Liver (tissue), 9 donors: Measurements from ENCODE around the gene HSPA12A. TPM values are rescaled to one million over a fixed set of nuclear protein-coding genes. Genes with fewer than 3 reads are reported as not detected.

Experiments
- DNase-seq: peaks from one replicate; pipeline ENCODE4 v3.0.0-alpha.2; 2017; ENCODE audit warnings: low spot score
- H3K27ac ChIP-seq, 2 donors: one replicate each; pipeline ENCODE4 v1.7.0; 2013; ENCODE audit warnings: inconsistent platforms in 2 of 2, low read length in 2 of 2, control low read depth in 1 of 2, low read depth in 1 of 2, mild to moderate bottlenecking in 1 of 2
- H3K27me3 ChIP-seq, 4 donors: one replicate each; pipeline versions ENCODE4 v1.6.1 to v1.7.0; 2013; ENCODE audit warnings: low read length in 3 of 4, inconsistent platforms in 1 of 4, mild to moderate bottlenecking in 1 of 4, moderate library complexity in 1 of 4; ENCODE audit not compliant: control insufficient read depth in 4 of 4, insufficient read depth in 4 of 4
- H3K36me3 ChIP-seq, 4 donors: one replicate each; pipeline versions ENCODE4 v1.6.1 to v1.7.0; 2013; ENCODE audit warnings: low read length in 3 of 4, mild to moderate bottlenecking in 3 of 4, low read depth in 1 of 4, moderate library complexity in 1 of 4; ENCODE audit not compliant: control insufficient read depth in 4 of 4, insufficient read depth in 3 of 4
- H3K4me1 ChIP-seq, 4 donors: one replicate each; pipeline versions ENCODE4 v1.6.1 to v1.7.0; 2013; ENCODE audit warnings: low read length in 3 of 4, mild to moderate bottlenecking in 3 of 4, moderate library complexity in 1 of 4; ENCODE audit not compliant: control insufficient read depth in 4 of 4, insufficient read depth in 4 of 4
- H3K4me3 ChIP-seq, 3 donors: one replicate each; pipeline versions ENCODE4 v1.6.1 to v1.7.0; 2013; ENCODE audit warnings: low read length in 3 of 3, control low read depth in 1 of 3, low read depth in 1 of 3, mild to moderate bottlenecking in 1 of 3
- H3K9ac ChIP-seq, 2 donors: one replicate each; pipeline ENCODE4 v1.7.0; 2013; ENCODE audit warnings: low read length in 2 of 2, mild to moderate bottlenecking in 2 of 2, moderate library complexity in 2 of 2, control low read depth in 1 of 2, low read depth in 1 of 2
- H3K9me3 ChIP-seq, 4 donors: one replicate each; pipeline versions ENCODE4 v1.6.1 to v1.7.0; 2013; ENCODE audit warnings: low read length in 3 of 4; ENCODE audit not compliant: control insufficient read depth in 4 of 4
- ATF3 ChIP-seq: IDR thresholded peaks from 2 replicates; pipeline ENCODE4 v1.6.1; 2016; ENCODE audit warnings: antibody characterized with exemption
- CTCF ChIP-seq: fragments of 150-350 bp; IDR thresholded peaks from 2 replicates; pipeline ENCODE4 v1.5.1; 2017; ENCODE audit warnings: improper control_type of control experiment, low read depth, low read length; ENCODE audit not compliant: missing input control
- EGR1 ChIP-seq, 2 donors: IDR thresholded peaks; 2 replicates each; pipeline ENCODE4 v1.6.1; 2016 to 2018; ENCODE audit warnings: antibody characterized with exemption in 2 of 2, low read depth in 2 of 2
- FOXA1 ChIP-seq: IDR thresholded peaks from 2 replicates; pipeline ENCODE4 v1.6.1; 2016; ENCODE audit warnings: antibody characterized with exemption
- FOXA2 ChIP-seq: IDR thresholded peaks from 2 replicates; pipeline ENCODE4 v1.6.1; 2016; ENCODE audit warnings: antibody characterized with exemption
- GABPA ChIP-seq, 2 donors: IDR thresholded peaks in 1 of 2; conservative IDR thresholded peaks in 1 of 2; 2 replicates each; pipeline ENCODE4 v1.6.1; 2016; ENCODE audit warnings: antibody characterized with exemption in 2 of 2, mild to moderate bottlenecking in 1 of 2, moderate library complexity in 1 of 2
- HNF4A ChIP-seq, 2 donors: conservative IDR thresholded peaks; 2 replicates each; pipeline ENCODE4 v1.6.1; 2016; ENCODE audit warnings: antibody characterized with exemption in 2 of 2, mild to moderate bottlenecking in 2 of 2
- HNF4G ChIP-seq: IDR thresholded peaks from 2 replicates; pipeline ENCODE4 v1.6.1; 2016; ENCODE audit warnings: antibody characterized with exemption
- JUND ChIP-seq, 2 donors: IDR thresholded peaks; 2 replicates each; pipeline ENCODE4 v1.6.1; 2016; ENCODE audit warnings: antibody characterized with exemption in 2 of 2
- MAX ChIP-seq: IDR thresholded peaks from 2 replicates; pipeline ENCODE4 v1.6.1; 2016; ENCODE audit warnings: antibody characterized with exemption
- NR2F2 ChIP-seq: IDR thresholded peaks from 2 replicates; pipeline ENCODE4 v1.6.1; 2016; ENCODE audit warnings: antibody characterized with exemption
- RAD21 ChIP-seq, 2 donors: IDR thresholded peaks; 2 replicates each; pipeline ENCODE4 v1.6.1; 2016; ENCODE audit warnings: antibody characterized with exemption in 2 of 2, mild to moderate bottlenecking in 2 of 2
- REST ChIP-seq: IDR thresholded peaks from 2 replicates; pipeline ENCODE4 v1.6.1; 2016; ENCODE audit warnings: antibody characterized with exemption, mild to moderate bottlenecking
- RXRA ChIP-seq, 2 donors: IDR thresholded peaks; 2 replicates each; pipeline ENCODE4 v1.6.1; 2017 to 2018; ENCODE audit warnings: antibody characterized with exemption in 2 of 2, mild to moderate bottlenecking in 1 of 2
- SP1 ChIP-seq: IDR thresholded peaks from 2 replicates; pipeline ENCODE4 v1.6.1; 2018; ENCODE audit warnings: antibody characterized with exemption, mild to moderate bottlenecking
- TAF1 ChIP-seq: conservative IDR thresholded peaks from 2 replicates; pipeline ENCODE4 v1.6.1; 2016; ENCODE audit warnings: antibody characterized with exemption, mild to moderate bottlenecking
- YY1 ChIP-seq: IDR thresholded peaks from 2 replicates; pipeline ENCODE4 v1.6.1; 2016; ENCODE audit warnings: antibody characterized with exemption, mild to moderate bottlenecking
- ZBTB33 ChIP-seq: IDR thresholded peaks from 2 replicates; pipeline ENCODE4 v1.6.1; 2016; ENCODE audit warnings: antibody characterized with exemption
- WGBS: extraction: QIAGEN DNeasy Blood & Tissue Kit; methylation state at CpG from one replicate; pipeline ENCODE4 v1.1.7; 2013; 5-methylcytosine and 5-hydroxymethylcytosine counted together
- polyA plus RNA-seq, 2 donors: library from polyadenylated mRNA; stranded (reverse) in 1 of 2; unstranded in 1 of 2; fragments of 200-250 nt in 1 of 2; fragments of >200 nt in 1 of 2; fragmentation: Nextera tagmentation in 1 of 2; extraction: Ambion mirVana in 1 of 2; gene quantifications; one replicate each; pipeline versions ENCODE4 v1.2.1 to v1.2.3, GENCODE V29; 2013 to 2015
- total RNA-seq, 2 donors: library from RNA; depleted of rRNA; stranded (reverse); fragments of >200 nt; gene quantifications; one replicate each; pipeline ENCODE4 v1.2.3, GENCODE V29; 2014
- donor health status: healthy.
- donor health status: healthy.
- donor health status: healthy.
- donor health status: healthy.
- donor health status: healthy.

Gene HSPA12A
- total and polyA plus RNA-seq, 4 donors = 1.3 to 4.5 (median 1.6) TPM

GRCh38 chr10:116636976-116637375, 105.4 kb downstream of the HSPA12A start:
- TF ChIP-seq ATF3 (no peak), REST (no peak), GABPA (IDR thresholded peaks at IDR 0.05 in 1 of 2, conservative IDR thresholded peaks at IDR 0.05 in 1 of 2) (no peak), RXRA (IDR thresholded peaks at IDR 0.05) (no peak)
- 45% methylated on average over 2 of the region's 2 CpGs for WGBS
- H3K9ac ChIP-seq = no peak overlapping the region
- no peaks in the 10 kb centered on the region for H3K36me3 ChIP-seq
- no peak for DNase-seq
- H3K4me1 ChIP-seq = no peaks in the 10 kb centered on the region
- H3K27me3 ChIP-seq = no peaks in the 10 kb centered on the region
- no peak overlapping the region for H3K4me3 ChIP-seq
- no peaks in the 10 kb centered on the region for H3K9me3 ChIP-seq
- no peak overlapping the region for H3K27ac ChIP-seq

- H3K4me1 ChIP-seq = no peaks in the 10 kb centered on the region
- no peak overlapping the region for H3K9ac ChIP-seq
- H3K36me3 ChIP-seq = no peaks in the 10 kb centered on the region
- DNase-seq = no peak
- TF ChIP-seq HNF4G = no peak
- no peak for TF ChIP-seq CTCF
- TF ChIP-seq TAF1 = no peak
- no peak for TF ChIP-seq FOXA2
- no peak for TF ChIP-seq JUND (IDR thresholded peaks at IDR 0.05)
- TF ChIP-seq ZBTB33 = no peak
- TF ChIP-seq RAD21 (IDR thresholded peaks at IDR 0.05) = no peak
- TF ChIP-seq MAX = no peak
- TF ChIP-seq GABPA (IDR thresholded peaks at IDR 0.05 in 1 of 2, conservative IDR thresholded peaks at IDR 0.05 in 1 of 2) = no peak
- TF ChIP-seq REST = no peak
- no peak for TF ChIP-seq SP1
- TF ChIP-seq RXRA (IDR thresholded peaks at IDR 0.05) = no peak
- TF ChIP-seq EGR1 (IDR thresholded peaks at IDR 0.05; ENCODE audit: low read depth in 2 of 2) = no peak
- no peak for TF ChIP-seq HNF4A (conservative IDR thresholded peaks at IDR 0.05)
- no peak for TF ChIP-seq NR2F2
- no peak for TF ChIP-seq FOXA1
- TF ChIP-seq YY1 = no peak
- no peak for TF ChIP-seq ATF3
- H3K27ac ChIP-seq = no peak overlapping the region
- H3K9me3 ChIP-seq = no peaks in the 10 kb centered on the region
- no peak overlapping the region for H3K4me3 ChIP-seq
- no peaks in the 10 kb centered on the region for H3K27me3 ChIP-seq
Measured at GRCh38 chr10:116636385-116636784, 106.0 kb downstream of the HSPA12A start.
